ENCODE results near the gene MARCHF4.
"Not testable (repeated sequence)": the region's sequence is repeated elsewhere in the genome, so short reads cannot be mapped to it uniquely, and the experiment has no call there.

MARCHF4 gene

DNA sequence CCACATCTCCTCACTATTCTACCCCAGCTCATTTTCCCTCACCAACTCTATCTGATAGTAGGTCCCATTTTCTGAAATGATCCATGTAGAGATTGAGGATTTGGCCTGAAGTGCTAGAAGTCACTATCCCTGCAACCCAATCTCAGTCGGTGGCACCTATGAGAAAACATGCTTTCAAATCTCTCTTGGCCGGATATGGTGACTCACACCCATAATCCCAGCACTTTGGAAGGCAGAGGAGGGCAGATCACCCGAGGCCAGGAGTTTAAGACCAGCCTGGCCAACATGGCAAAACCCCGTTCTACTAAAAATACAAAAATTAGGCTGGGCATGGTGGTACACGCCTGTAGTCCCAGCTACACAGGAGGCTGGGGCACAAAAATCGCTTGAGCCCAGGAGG lies 19.1 kb upstream of the MARCHF4 start:
- no peak for DNase-seq

DNA sequence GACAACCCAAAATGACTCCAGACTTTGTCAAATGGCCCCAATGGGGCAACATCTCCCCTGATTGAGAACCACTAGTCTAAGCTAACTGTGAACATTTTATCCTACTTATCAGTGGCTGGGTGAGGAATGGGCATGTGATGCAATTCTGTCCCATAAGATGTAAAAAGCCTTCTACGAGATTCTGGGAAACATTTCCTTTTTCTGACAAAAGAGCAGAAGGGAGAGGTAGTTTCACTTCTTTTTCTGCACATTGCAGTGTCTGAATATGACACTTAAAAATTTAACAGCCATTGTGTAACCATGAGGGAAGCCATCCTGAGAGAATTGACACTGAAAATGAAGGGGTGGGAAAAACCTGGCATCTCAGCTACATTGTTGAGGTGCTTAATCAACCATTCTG lies 17.3 kb upstream of the MARCHF4 start:
- peak; percentile 90 for DNase-seq

DNA sequence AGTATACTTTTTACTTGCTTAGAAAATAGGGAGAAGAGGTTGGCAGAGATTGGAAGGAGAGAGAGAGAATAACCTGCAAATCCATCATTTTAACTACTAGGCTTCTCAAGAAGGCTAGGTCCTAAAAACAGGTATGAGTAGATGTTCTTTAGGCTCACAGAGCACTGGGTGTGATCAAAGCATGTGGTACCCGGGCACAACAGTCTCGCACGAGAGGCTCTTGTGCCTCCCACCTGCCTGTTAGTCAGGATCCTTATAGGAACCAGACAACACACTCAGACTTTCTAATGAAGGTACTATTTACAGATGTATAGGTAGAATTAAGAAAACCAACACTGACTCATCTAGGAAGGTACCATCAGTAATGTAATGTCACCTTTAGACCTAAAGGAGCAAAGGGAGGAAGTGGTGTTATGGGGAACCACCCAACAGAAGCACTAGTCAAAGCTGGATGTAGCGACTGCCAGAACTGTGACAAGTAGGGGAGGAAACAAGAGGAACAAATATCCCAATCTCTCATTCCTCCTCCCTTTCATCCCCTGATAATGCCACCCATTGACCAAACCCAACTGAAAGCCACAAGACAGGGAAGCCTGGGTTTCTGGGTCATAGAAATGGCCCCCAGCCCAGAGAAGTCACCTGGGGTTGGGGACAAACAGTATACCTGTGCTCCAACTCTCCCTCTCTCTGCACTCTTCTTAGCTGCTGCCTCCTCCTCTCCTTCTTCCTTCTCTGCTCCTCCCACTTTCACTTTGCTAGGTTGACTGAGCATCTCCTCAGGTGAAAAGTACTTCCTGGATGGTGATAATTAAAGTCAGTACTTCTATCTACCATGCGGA lies 16.0 kb upstream of the MARCHF4 start:
- DNase-seq: peak; percentile 41

DNA sequence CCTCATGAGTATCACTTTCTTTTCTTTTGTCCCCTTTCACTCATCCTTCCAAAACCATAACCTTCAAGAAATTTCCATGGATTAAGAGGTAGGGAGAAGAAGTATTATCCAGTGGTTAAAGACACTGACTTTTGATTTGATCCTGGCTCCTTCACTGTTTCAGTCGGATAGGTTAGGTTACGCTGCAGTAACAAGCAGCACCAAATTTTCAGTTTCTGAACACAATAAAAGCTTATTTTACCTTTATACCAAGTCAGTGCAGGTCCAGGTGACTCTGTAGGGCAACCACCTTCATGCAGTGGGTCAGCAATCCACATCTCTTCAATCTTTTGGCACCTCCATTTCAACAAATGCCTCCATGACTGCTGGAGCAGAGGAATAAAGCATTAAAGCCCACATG lies 15.0 kb upstream of the MARCHF4 start:
- no peak for DNase-seq

DNA sequence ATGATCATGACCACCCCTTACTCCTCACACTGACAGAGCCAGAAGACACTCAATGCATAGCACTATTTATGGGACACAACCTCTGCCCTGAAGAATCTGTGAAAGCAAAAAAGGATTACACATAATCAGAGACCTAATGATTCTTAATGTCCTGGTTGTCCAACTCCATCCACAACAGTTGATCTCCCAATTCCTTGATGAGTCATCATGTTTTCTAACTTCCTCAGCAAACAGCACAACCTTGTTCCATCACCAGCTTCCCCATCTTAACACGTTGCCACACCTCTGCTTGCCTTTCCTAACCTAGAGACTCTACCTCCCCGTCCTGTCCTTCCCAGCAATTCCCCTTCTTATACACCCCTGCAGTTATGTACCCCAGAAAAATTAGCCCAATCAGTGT lies 13.2 kb upstream of the MARCHF4 start:
- DNase-seq: no peak

DNA sequence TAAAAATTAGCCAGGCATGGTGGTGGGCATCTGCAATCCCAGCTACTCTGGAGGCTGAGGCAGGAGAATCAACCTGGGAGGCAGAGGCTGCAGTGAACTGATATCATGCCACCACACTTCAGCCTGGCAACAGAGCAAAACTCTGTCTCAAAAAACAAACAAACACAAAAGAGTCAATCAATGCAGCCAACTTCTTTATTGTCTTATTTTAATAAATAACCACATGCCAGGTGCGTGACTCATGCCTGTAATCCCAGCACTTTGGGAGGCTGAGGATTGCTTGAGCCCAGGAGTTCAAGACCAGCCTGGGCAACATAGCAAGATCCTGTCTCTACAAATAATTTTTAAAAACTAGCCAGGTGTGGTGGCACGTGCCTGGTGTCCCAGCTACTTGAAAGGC lies 12.1 kb upstream of the MARCHF4 start:
- not testable (repeated sequence) for DNase-seq

DNA sequence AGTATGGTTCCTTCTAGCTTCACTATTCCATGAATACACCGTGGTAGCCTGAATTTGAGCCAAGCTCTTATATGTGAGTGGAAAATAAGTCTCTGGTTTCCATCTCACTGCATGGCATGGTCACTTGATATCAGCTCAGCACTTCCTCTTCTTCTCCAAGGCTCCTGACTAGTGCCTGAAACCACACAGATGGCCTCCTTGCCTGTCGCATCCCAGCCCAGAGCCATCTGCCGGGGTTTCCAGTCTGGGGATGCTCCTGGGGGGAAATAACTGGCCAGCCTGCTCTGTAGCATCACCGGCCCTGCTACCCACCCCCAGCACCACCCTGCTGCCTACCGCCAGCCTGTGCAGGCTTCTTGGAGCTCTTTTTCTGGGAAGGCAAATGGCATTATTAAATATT lies 7.7 kb upstream of the MARCHF4 start:
- peak; percentile 42 for DNase-seq

DNA sequence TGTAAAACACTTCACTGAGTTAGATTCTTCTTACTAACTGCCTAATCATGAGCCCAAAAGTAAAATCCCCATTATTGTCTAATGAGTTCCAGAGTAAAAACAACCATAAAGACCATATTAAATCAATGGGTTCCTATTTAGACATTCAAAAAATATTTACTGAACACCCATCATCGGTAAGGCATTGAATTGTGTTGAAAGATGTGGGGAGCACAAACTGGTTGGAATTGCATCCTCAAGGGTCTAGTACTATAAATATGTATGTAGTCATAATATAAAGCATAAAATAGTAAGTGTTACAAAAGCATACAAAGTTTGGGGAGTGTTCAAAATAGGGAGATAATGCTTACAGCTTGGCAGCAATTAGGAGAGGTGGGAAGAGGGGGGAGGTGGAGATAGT lies 3.0 kb upstream of the MARCHF4 start:
- no peak for DNase-seq

DNA sequence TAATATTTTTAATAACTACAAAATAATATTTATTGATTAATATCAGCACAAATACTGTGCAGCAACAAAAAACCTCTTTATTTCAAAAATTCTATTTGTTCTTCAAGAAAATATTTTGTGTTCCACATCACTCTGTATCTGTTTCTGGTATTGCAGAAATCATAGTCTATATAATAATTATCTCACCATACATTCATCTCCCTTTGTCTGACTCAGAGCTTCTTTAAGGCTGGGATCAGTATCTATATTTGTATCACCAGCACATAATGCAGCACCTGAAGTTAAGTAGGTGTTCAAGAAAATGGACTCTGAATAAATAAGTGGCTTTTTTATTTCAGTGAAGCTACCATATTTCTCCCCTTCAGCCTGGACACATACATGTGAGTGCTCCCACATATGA lies 1.6 kb upstream of the MARCHF4 start:
- no peak for DNase-seq

DNA sequence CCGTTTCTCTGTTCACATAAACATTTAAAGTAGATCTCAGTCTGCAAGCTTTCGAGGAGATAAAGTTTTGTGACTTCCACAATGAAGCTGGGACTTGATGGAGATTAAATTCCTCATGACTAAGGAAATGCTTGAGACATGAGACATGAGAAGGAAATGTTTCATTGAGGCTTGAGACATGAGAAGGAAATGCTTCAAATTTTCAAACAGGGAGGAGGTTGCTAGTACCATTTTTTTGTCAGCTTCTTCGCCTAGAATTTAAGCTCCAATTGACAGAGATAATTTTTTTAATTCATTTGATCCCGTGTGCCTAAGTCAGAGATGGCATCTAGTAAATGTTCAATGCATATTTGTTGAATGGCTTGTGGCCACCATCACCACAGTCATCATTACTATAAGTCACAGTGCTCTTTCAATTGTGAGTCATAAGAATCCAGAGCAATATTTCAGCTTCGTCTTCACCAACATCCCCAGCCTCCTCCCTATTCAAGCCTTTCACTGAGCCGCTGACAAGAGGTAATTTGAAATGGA lies 543 bp upstream of the MARCHF4 start:
- DNase-seq: no peak

DNA sequence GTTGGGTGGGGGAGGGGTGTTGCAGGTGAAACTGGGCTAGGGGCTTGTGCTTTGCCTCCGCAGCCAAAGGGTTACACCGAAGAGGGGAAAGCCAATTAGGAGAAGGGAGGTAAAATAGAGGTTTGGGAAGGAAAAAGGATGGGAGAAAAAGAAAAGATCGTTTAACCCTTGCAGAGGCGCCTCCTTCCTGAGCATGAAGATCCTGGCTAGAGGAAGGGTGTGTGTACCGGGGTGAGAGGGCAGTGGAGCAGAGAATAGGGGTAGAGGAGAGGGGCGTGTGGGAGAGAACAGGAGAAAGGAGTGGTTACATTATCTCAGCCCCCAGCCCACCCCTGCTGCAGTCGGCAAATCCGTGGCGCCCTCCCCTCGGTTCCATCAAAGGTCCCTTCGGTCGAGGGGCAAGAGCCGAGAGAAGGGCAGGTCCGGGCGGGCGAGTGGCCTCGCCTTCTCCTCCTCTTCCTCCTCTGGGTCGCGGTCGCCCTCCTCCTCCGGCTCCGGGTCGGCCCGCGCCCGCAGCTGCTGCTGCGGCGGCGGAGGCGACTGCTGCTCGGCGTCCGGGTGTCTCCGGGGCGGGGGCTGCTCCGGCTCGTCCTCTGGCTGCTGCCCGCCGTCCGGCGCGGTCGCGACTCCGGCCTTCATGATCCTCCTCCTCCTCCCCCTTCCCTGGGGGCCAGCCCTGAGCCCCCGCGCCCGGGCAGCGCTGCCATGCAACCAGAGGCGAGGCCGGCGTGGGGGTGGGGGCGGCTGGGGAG lies 1.1 kb downstream of the MARCHF4 start:
- DNase-seq: no peak

DNA sequence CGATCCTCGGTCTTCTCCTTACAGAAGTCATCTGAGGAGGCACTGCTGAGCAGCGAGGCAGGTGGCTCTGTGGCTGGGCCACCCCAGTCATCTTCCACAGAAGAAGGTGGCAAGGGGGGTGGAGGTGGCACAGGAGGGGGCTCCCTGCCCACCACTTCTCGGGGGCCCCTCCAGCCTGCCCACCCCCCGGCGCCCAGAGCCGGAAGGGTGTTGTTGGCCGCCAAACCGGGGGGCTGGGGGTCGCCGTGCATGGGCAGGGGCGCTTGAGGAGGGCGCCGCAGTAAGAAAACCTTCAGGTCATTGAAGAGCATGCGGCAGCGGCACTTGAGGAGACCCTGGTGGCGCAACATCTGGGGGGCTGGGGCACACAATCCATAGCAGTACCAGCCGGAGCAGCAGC lies 2.5 kb downstream of the MARCHF4 start:
- no peak for DNase-seq

DNA sequence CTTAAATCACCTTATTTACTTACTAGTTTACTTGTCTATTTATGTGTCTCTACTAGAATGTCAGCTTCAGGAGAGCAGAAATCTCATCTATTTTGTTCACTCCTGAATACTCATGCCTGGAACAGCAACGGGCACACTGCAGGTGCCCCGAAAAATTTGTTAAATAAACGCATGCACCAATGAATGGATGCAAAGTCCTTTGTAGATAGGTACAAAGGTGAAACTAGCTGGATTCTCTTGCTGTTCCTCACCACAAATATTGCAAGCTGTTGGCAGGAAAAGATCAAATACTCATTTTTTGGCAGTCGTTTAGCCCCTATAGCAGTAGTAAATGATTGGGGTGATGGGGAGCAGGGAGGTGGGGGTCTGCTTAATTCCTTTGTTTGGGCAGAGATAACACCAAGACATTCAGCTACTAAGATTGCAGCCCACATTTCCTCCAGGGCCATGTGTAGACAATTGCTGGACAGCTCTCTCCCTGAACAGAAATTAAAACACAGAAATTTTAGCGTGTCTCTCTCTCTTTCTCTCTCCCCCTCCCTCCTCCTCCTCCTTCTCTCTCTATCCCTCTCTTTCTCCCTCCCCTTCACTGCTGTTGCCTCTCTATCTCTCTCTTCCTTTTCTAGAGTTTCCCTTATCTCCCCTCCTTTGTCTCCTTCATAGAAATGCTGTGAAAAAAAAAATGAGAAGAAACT lies 5.4 kb downstream of the MARCHF4 start:
- peak; percentile 7 for DNase-seq

DNA sequence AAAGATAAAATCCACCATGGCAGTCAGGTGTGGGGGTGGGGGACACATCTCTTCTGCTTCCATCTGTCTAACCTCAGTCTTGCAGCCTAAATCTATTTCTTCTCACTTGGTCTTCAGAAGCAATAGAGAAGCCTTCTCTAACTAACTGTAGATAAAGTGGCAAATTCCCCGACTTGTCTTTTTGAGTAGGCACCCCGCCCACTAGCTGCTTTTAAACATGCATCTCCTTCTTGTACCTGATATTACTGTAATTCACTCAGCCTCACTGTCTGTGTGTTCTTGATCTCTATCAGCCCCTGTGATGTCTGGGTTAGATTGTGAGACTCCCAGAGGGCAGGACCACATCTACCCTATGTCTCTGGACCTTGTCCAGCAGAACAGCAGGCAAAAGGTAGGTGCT lies 6.8 kb downstream of the MARCHF4 start:
- no peak for DNase-seq

DNA sequence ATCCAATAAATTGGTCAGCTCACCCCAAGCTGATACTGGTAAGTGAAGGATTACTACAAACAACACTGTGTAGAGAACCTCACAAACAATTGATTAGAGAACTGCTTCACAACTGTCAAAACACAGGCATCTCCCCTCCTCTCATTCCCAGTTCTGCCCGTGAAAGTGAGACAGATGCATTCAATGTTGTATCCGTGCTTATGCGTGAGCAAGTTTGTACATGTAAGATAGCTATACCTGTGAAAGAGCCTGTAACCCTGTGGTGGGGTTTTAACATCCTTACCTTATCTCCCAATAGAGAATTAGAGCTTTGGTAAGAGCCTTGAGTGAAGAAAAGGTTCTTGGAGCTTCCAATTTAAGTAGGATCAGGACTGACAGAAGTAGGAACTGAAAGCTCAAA lies 9.1 kb downstream of the MARCHF4 start:
- DNase-seq: no peak

DNA sequence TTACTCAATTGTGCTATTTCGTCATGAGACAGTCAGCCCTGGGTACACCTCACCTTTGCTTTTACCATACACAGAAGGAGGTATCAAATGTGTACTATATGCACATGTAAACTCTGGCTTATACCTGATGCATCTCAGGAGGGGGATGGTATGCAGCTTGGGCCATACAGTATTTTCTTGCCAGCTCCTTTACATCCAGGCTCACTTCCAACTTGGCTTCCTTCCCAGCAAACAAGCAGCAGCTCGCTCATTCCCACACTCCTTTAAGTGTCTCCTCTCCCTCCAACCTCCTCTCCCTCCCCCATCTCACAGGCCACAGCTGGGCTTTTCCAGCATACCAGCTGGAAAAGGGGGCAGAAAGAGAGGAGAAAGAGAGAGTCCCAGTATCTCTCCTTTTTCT lies 9.6 kb downstream of the MARCHF4 start:
- no peak for DNase-seq

DNA sequence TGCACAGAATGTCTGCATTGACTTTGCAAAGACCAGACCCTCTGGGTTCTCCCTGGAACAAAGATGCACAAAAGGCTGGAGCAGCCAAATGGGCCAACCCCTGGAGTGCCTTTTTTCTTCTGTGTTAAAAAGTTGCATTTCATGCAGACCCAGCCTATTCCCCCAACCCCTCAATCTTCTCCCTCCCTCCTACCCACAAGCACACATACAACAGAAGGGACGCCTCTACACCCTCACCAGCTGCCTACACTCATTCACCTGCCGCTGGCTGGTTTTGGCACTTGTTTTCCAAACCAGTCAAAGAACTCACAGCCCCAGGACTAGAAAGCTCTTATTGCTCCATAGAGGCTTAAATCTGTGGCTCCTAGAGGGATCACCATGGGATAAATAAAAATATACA lies 16.6 kb downstream of the MARCHF4 start:
- no peak for DNase-seq

DNA sequence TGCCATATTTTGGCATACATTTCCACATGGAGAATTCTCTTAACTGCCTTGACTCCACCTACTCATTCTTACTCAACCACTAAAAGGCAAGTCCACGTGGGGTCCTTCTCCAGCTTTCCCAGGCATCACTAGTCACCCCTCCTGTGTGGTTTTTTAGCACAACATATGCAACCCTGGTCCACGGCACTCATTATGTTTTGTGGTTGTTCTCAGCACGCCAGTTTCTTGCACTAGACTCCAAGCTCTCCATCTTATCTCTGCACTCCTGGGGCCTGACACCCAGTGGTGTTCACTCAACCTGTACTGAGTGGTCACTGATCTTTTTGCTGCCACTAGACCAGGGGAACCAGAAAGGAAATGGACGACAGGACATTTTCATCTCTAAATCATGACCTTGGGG lies 18.0 kb downstream of the MARCHF4 start:
- peak; percentile 46 for DNase-seq

DNA sequence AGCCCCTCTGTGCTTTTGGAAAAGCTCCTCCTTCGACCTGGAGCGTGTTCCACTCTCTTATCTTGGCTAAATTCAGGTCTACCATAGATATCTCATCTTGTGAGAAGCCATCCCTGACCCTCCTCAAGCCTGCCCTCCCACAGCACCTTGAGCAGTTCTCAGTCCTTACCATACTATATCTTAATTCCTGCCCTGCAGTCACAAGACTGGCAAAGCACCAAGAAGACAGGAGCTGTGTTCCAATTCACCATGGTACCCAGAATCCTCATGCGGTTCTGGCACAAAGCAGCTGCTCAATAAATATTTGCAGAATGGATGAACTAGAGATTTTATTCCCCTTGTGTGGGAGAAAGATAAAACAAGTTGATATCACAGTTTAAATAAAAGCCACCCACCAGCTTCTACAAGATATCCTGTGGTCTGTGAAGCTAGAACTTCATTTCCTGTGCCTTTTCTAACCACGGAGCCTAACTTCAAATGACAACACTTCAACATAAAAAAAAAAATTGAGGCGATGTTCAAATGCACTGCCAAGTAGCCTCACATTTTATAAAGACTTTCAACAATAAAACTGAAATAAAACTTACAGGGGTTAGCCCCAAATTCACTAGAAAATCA lies 19.5 kb downstream of the MARCHF4 start:
- DNase-seq: peak; percentile 47

DNA sequence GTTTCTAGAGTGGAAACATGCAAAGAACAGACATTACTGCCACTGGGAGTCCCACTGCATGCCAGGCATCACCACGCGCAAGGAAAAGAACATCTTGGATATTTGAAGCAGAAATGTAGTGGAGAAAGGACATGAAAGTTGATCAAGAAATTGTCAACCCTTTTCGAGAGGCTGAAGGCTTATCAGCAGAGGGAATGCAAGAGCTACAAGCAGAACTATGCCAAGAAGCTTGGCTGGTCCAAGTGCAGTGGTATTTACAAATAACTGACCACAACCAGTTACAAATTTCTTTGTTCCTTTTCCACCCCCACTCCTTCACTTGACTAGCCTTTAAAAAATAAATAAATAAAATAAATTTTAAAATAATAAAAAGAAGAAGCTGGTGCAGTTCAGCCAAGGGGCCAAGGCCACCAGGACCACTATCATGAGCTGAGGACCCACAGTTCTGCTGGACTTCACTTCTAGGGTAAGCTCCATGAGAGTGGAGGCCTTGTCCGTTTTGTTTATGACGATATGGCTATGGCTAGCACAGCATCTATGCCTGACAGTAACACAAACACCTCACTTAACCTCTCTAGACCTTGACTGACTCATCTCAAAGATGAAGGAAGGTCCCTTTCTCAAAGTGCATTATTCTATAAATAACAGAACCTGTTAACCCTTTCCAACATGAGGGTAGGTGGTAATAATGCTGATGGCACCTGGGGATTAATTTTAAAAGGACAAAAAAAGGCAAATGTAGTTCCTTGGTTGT lies 20.9 kb downstream of the MARCHF4 start:
- DNase-seq: no peak

DNA sequence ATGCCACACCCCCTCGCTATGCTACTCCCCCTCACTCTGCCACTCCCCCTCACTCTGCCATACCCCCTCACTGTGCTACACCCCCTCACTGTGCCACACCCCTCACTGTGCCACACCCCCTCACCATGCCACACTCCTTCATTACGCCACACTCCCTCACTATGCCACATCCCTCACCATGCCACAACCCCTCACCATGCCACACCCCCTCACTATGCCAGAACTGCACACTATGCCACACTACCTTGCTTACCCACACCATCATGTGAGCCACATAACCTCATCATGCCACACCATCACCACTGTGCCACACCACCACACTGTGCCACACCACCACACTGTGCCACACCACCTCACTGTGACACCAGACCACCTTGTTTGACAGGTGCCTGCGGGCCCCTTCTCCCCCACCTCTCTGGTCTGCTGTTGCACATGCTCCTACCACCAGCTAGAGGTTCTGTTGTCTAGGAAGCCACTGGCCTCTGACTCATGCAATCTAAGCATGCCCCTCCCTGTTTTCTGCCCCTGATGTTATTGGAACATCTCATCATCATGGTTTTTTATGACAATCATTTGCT lies 22.0 kb downstream of the MARCHF4 start:
- DNase-seq: peak; percentile 12

DNA sequence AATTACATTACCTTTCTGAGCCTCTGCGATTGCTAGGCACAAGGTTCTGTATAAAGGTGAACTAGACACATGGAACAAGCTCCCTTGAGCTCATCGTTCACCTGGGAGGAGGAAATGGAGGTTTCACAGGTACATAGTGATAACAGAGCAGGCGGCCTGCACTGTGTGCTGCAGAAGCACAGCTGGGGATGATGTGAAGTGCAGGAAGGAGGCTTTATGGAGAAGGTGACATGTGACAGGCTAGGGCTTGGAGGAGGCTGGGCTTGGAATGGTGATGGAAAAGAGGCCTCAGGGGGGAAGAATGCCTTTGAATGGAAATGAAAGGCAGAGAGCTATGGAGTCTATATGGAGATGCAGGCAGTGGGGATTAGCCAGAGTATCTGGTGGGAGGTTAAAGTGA lies 22.9 kb downstream of the MARCHF4 start:
- DNase-seq: no peak

All from OCI-M1 (cell line).